ENCODE results near the gene DYSF.

DNA sequence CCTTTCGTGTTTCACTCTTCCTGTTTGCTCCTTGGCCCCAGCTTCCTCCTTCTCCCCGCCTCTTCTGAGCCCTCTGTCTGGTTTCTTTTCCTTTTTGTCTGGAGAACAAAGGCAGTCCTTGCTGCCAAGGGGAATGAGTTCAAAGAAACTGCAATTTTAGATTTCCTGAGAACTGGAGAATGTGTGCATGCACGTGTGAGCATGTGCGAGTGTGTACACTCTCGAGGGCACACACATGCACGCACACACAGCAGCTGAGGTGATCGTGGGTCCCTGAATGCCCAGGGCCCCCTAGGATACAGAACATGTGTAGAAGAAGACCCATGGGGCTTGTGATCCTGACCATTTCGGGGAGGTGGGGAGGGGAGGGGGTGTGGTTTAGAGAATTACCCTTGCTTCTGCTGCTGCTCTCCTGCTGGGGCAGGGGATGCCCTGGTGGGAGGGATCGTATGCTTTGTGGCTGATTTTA lies 151.8 kb downstream of the DYSF start:
- no peak for TF ChIP-seq POLR2AphosphoS5 (IDR thresholded peaks at IDR 0.05; ENCODE audit: low read depth, low read length)
- TF ChIP-seq, protein P1, sequence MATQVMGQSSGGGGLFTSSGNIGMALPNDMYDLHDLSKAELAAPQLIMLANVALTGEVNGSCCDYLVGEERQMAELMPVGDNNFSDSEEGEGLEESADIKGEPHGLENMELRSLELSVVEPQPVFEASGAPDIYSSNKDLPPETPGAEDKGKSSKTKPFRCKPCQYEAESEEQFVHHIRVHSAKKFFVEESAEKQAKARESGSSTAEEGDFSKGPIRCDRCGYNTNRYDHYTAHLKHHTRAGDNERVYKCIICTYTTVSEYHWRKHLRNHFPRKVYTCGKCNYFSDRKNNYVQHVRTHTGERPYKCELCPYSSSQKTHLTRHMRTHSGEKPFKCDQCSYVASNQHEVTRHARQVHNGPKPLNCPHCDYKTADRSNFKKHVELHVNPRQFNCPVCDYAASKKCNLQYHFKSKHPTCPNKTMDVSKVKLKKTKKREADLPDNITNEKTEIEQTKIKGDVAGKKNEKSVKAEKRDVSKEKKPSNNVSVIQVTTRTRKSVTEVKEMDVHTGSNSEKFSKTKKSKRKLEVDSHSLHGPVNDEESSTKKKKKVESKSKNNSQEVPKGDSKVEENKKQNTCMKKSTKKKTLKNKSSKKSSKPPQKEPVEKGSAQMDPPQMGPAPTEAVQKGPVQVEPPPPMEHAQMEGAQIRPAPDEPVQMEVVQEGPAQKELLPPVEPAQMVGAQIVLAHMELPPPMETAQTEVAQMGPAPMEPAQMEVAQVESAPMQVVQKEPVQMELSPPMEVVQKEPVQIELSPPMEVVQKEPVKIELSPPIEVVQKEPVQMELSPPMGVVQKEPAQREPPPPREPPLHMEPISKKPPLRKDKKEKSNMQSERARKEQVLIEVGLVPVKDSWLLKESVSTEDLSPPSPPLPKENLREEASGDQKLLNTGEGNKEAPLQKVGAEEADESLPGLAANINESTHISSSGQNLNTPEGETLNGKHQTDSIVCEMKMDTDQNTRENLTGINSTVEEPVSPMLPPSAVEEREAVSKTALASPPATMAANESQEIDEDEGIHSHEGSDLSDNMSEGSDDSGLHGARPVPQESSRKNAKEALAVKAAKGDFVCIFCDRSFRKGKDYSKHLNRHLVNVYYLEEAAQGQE (IDR thresholded peaks at IDR 0.05; ENCODE audit: insufficient read depth in 1 of 2, low read depth in 2 of 2, low read length in 2 of 2), result no peak

All from PFSK-1 (cell line).